IgD-negative memory B cell (primary cell): ENCODE data around the gene CAMP. TPM values are rescaled to one million over a fixed set of nuclear protein-coding genes. Genes with fewer than 3 reads are reported as not detected.

ENCODE experiments used
- H3K27ac Mint-ChIP-seq, 3 donors: one replicate each; pipeline ENCODE4 v1.8.0; 2020 to 2022; ENCODE audit warnings: mild to moderate bottlenecking in 3 of 3, mixed read lengths in 3 of 3, moderate library complexity in 1 of 3
- H3K27me3 Mint-ChIP-seq: one replicate; pipeline ENCODE4 v1.8.0; 2021; ENCODE audit warnings: mixed read lengths
- H3K36me3 Mint-ChIP-seq: one replicate; pipeline ENCODE4 v1.8.0; 2020; ENCODE audit warnings: mild to moderate bottlenecking, mixed read lengths
- H3K4me1 Mint-ChIP-seq, 3 donors: one replicate each; pipeline ENCODE4 v1.8.0; 2020 to 2022; ENCODE audit warnings: mixed read lengths in 3 of 3, mild to moderate bottlenecking in 1 of 3
- H3K4me3 Mint-ChIP-seq, 4 donors: one replicate each; pipeline ENCODE4 v1.8.0; 2020 to 2022; ENCODE audit warnings: mild to moderate bottlenecking in 4 of 4, mixed read lengths in 4 of 4, moderate library complexity in 3 of 4
- H3K9me3 Mint-ChIP-seq, 3 donors: one replicate each; pipeline ENCODE4 v1.8.0; 2020 to 2021; ENCODE audit warnings: mixed read lengths in 3 of 3, mild to moderate bottlenecking in 1 of 3
- polyA plus RNA-seq: library from polyadenylated mRNA; unstranded; fragments of 300-500 nt; fragmentation: Illumina TruSeq; gene quantifications from one replicate; pipeline ENCODE4 v1.2.3, GENCODE V29; 2021

Gene CAMP, protein sequence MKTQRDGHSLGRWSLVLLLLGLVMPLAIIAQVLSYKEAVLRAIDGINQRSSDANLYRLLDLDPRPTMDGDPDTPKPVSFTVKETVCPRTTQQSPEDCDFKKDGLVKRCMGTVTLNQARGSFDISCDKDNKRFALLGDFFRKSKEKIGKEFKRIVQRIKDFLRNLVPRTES
- 1.1 TPM for polyA plus RNA-seq

GRCh38 chr3:48222616-48223513, at the start of gene CAMP:
Gene CAMP, plus strand, starts transcription at chr3:48223495. Its CDS starts 17 bp downstream, at chr3:48223512.
- H3K27ac Mint-ChIP-seq, result peak within 1 kb of the TSS; percentile 80 to 94 (median 82)
- H3K4me1 Mint-ChIP-seq, result peaks cover 42 to 52% (median 51%) of the 10 kb centered on the region in 3 donors
- no peaks in the 10 kb centered on the region for H3K27me3 Mint-ChIP-seq

GRCh38 chr3:48178072-48178471, 45.2 kb upstream of the CAMP start:
- H3K9me3 Mint-ChIP-seq, result no peaks in the 10 kb centered on the region
- H3K36me3 Mint-ChIP-seq, result peaks cover 2% of the 10 kb centered on the region
- no peaks in the 10 kb centered on the region for H3K4me1 Mint-ChIP-seq
- H3K27ac Mint-ChIP-seq, result no peak overlapping the region
- H3K4me3 Mint-ChIP-seq, result no peak overlapping the region
- no peaks in the 10 kb centered on the region for H3K27me3 Mint-ChIP-seq

More at GRCh38 chr3:48222616-48223513, at the start of gene CAMP:
- H3K9me3 Mint-ChIP-seq, result no peaks in the 10 kb centered on the region
- no peaks in the 10 kb centered on the region for H3K36me3 Mint-ChIP-seq
- peak within 1 kb of the TSS; percentile 38 to 84 (median 74) for H3K4me3 Mint-ChIP-seq

- H3K27me3 Mint-ChIP-seq, result no peaks in the 10 kb centered on the region
- no peak overlapping the region for H3K4me3 Mint-ChIP-seq
- H3K9me3 Mint-ChIP-seq, result no peaks in the 10 kb centered on the region
- no peak overlapping the region for H3K27ac Mint-ChIP-seq
- H3K4me1 Mint-ChIP-seq, result no peaks in the 10 kb centered on the region
- peaks cover 2% of the 10 kb centered on the region for H3K36me3 Mint-ChIP-seq
These were observed 43.3 kb upstream of the CAMP start for GRCh38 chr3:48180021-48180420.

DNA sequence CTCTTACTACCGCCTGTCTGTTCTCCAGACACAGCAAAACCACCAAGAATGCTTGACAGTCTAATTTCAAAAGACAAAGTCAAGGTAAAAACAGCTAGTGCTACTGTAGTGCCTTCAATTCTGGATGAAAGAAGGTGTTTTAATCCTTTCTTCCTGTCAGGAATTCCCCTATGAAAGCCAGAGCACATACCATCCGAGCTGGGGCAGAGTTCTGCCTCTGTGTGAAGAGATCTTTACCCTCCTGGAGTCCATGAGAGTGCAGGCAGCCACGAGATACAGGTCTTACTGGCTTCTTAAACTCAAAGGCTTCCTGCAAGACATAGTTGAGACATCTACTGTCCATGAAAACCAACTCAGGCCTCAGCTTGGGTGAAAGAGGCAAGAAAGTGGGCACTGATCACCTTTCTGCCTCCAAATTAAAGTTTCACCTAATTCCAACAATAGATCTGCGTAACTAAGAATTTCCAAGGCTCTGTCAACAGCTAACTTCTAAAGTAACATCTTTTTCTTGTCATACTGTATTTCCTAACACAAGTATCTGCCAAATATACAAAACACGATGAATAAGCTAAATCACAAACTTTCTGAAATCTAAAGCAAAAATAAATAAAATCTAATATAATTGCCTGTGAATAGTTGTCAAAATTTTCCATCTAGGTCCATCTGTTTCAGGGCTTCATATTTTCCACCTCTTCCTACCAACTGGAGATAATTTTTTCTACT, 42.6 kb upstream of the CAMP start:
- Mint-ChIP-seq H3K4me1 (no peaks in the 10 kb centered on the region), H3K9me3 (no peaks in the 10 kb centered on the region), H3K27ac (no peak overlapping the region), H3K36me3 (peaks cover 2% of the 10 kb centered on the region), H3K4me3 (no peak overlapping the region), H3K27me3 (no peaks in the 10 kb centered on the region)

GRCh38 chr3:48184299-48184698, 39.0 kb upstream of the CAMP start:
- Mint-ChIP-seq H3K27ac (no peak overlapping the region), H3K27me3 (peaks cover 10% of the 10 kb centered on the region), H3K36me3 (no peaks in the 10 kb centered on the region), H3K4me1 (peaks cover 5 to 19% (median 12%) of the 10 kb centered on the region in 3 donors), H3K9me3 (no peaks in the 10 kb centered on the region), H3K4me3 (no peak overlapping the region)

DNA sequence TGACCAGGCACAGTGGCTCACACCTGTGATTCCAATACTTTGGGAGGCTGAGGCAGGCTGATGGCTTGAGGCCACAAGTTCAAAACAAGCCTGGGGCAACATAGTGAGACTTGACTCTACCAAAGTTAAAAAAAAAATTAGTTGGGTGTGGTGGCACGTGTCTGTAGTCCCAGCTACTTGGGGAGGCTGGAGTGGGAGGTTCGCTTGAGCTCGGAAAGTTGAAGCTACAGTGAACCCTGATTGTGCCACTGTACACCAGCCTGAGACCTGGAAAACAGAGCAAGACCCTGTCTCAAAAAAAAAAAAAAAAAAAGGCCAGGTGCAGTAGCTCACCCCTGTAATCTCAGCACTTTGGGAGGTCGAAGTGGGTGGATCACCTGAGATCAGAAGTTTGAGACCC, 38.2 kb upstream of the CAMP start:
- H3K27ac Mint-ChIP-seq, result no peak overlapping the region
- H3K4me3 Mint-ChIP-seq, result peak overlapping the region in 1 of 4 donors; percentile 67
- peaks cover 10% of the 10 kb centered on the region for H3K27me3 Mint-ChIP-seq
- H3K36me3 Mint-ChIP-seq, result no peaks in the 10 kb centered on the region
- peaks cover 5 to 19% (median 12%) of the 10 kb centered on the region in 3 donors for H3K4me1 Mint-ChIP-seq
- no peaks in the 10 kb centered on the region for H3K9me3 Mint-ChIP-seq

DNA sequence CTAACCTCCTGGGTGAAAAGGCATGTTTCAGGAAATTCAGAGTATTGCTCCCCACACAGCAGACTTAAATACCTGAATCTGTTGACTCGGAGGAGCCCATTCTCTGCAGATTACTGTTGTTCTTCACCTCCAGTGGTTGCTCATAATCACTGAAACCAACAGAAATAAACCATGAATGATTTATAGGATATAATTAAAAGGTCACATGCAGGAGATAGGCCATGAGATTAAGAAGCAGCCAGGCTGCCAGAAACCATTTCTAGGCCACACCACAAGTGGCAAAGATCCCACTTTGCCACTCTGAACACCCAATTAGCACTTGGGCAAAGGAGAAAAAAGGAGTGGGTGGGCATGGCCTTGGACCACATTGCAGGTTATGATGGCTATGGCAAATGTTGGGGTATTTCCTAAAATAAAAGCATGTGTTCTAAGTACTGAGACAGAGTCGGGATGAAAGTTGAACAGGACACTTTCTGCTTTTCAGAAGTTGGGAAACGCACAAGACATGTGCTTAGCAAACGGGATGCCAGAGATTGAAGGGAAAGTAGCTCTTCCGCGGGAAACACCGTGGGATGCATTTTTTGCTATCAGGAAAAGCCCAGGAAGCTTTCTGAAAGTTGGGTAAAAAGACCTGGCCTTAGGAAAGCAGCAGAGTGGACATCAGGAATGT, 36.5 kb upstream of the CAMP start:
- Mint-ChIP-seq H3K27me3 (peaks cover 10% of the 10 kb centered on the region), H3K36me3 (no peaks in the 10 kb centered on the region), H3K4me3 (peak overlapping the region; percentile 68 to 92 (median 90)), H3K4me1 (peaks cover 5 to 19% (median 12%) of the 10 kb centered on the region in 3 donors), H3K9me3 (no peaks in the 10 kb centered on the region), H3K27ac (peak overlapping the region in 1 of 3 donors; percentile 48)

DNA sequence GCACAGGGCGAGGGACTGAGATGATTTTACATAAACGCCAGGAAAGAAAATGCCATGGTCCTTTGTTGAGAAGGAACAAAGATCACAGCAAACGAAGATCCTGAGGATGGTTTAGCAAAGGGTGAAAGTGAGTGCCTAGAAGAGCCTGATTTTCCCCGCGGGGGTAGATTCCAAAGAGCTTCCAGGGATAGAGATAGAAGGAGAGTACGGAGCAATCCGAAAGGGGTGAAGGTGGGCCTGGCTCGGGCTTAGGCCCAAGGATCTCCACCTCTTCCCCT, 36.1 kb upstream of the CAMP start:
- Mint-ChIP-seq H3K4me1 (peaks cover 5 to 19% (median 12%) of the 10 kb centered on the region in 3 donors), H3K36me3 (no peaks in the 10 kb centered on the region), H3K27ac (peak overlapping the region in 1 of 3 donors; percentile 48), H3K27me3 (peaks cover 10% of the 10 kb centered on the region), H3K4me3 (peak overlapping the region; percentile 68 to 92 (median 90)), H3K9me3 (no peaks in the 10 kb centered on the region)

GRCh38 chr3:48187579-48188265, 35.6 kb upstream of the CAMP start:
- peak overlapping the region in 2 of 3 donors; percentile 48 to 64 for H3K27ac Mint-ChIP-seq
- peaks cover 5 to 19% (median 12%) of the 10 kb centered on the region in 3 donors for H3K4me1 Mint-ChIP-seq
- H3K4me3 Mint-ChIP-seq, result peak overlapping the region; percentile 89 to 99 (median 95)
- no peaks in the 10 kb centered on the region for H3K9me3 Mint-ChIP-seq
- no peaks in the 10 kb centered on the region for H3K36me3 Mint-ChIP-seq
- H3K27me3 Mint-ChIP-seq, result peaks cover 10% of the 10 kb centered on the region

DNA sequence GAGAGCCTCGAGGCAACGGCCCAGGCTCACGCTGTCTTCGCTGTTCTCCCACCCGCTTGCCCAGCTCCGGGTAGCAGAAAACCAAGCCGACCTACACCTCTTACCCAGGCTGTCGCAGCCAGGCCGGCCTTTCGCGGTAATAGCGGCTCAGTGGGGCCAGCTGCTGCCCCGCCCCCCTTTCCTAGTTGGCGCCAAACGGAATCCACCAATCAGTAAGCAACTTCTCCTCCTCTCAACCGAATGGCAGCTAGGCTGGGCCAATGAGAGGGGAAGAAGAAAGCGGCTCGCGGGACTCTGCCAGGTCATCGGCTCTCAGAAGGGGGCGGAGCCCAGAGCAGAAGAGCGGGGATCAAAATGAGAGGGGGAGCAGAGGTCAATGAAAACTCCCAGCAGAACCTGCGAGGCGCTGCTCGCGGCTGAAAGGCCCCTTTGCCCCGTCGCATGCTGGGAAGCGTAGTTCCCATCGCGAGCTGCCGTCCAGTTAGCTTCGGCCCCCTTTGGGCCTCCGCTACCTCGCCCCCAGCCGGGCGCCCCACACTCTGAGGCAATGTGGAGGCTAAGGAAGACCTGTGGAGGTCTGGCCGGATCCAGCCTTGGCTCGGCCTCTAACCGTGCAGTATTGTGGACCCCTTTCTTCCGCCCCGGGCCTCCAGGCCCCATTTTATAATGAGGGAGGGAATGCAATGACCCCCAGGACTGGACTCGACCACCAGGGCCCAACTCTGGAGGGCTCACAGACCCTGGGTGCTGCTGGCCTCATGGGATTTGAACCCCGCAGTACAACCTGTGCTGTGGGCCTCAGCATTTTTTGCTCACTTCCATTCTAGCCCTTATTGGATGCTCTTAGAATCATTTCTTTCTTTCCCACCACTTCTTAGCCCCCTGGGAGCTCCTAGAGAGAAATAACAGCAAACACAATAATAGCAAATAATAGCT, 34.8 kb upstream of the CAMP start, which contains the start of gene CDC25A:
Gene CDC25A, minus strand, starts transcription at position 152 of the 936 bp plus-strand sequence. CDS start 470 bp downstream, outside the sequence.
- no peaks in the 10 kb centered on the region for H3K9me3 Mint-ChIP-seq
- H3K27me3 Mint-ChIP-seq, result peaks cover 10% of the 10 kb centered on the region
- H3K4me1 Mint-ChIP-seq, result peaks cover 5 to 19% (median 12%) of the 10 kb centered on the region in 3 donors
- H3K36me3 Mint-ChIP-seq, result no peaks in the 10 kb centered on the region
- H3K4me3 Mint-ChIP-seq, result peak within 1 kb of the TSS; percentile 89 to 99 (median 95)
- peak within 1 kb of the TSS; percentile 48 to 76 (median 64) for H3K27ac Mint-ChIP-seq

- Mint-ChIP-seq H3K4me1 (peaks cover 8 to 21% (median 13%) of the 10 kb centered on the region in 3 donors), H3K27ac (peak overlapping the region in 2 of 3 donors; percentile 64 to 67), H3K4me3 (peak overlapping the region in 1 of 4 donors; percentile 89), H3K36me3 (no peaks in the 10 kb centered on the region), H3K27me3 (peaks cover 10% of the 10 kb centered on the region), H3K9me3 (no peaks in the 10 kb centered on the region)
These were observed 34.0 kb upstream of the CAMP start for GRCh38 chr3:48189321-48189720.

GRCh38 chr3:48190911-48191310, 32.4 kb upstream of the CAMP start:
- Mint-ChIP-seq H3K27me3 (peaks cover 9% of the 10 kb centered on the region), H3K9me3 (no peaks in the 10 kb centered on the region), H3K4me1 (peaks cover 12 to 23% (median 13%) of the 10 kb centered on the region in 3 donors), H3K36me3 (no peaks in the 10 kb centered on the region), H3K4me3 (no peak overlapping the region), H3K27ac (no peak overlapping the region)

DNA sequence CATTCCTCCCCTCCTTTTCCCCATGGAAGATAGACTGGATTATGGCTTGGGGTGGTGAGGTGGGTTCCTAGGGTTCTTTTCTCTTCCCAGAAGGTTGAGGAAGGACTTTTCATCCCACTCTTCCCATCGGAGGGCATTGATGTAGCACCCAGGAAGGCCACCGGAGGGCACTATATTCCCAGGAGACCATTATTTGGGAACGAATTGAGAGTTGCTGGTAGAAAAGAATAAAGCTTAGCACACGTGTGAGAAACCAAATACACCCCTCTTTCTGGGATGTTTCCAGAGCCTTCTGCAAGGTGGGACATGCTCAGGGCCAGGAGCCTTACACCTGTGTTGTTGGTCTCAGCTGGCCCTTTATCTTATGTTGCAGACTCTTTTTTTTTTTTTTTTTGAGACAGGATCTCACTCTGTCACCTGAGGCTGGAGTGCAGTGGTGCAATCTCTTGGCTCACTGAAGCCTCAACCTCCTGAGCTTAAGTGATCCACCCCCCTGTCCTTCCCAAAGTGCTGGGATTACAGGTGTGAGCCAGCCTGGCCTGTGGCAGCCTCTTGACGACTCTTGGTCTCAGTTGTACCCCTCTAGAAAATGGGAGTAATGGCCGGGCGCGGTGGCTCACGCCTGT, 28.7 kb upstream of the CAMP start:
- Mint-ChIP-seq H3K36me3 (no peaks in the 10 kb centered on the region), H3K27ac (no peak overlapping the region), H3K9me3 (no peaks in the 10 kb centered on the region), H3K4me1 (peaks cover 3 to 7% (median 5%) of the 10 kb centered on the region in 3 donors), H3K4me3 (no peak overlapping the region), H3K27me3 (no peaks in the 10 kb centered on the region)
